Esophagus muscularis mucosa (tissue), 4 donors: ENCODE measurements around the gene EFHC1. TPM values are rescaled to one million over a fixed set of nuclear protein-coding genes. Genes with fewer than 3 reads are reported as not detected.

Experiments
- DNase-seq: peaks from one replicate; pipeline ENCODE4 v3.0.0-alpha.2; 2017; ENCODE audit errors: extremely low spot score
- H3K27ac ChIP-seq, 4 donors: fragments of 200-600 bp; sonication (generic); replicated peaks in 1 of 4; 1 replicate in 3 of 4; 2 replicates in 1 of 4; pipeline ENCODE4 v1.5.1; 2016 to 2019; ENCODE audit warnings: mild to moderate bottlenecking in 1 of 4
- H3K27me3 ChIP-seq, 4 donors: fragments of 200-600 bp; sonication (generic); one replicate each; pipeline versions ENCODE4 v1.5.1 to v1.6.0; 2016 to 2019
- H3K36me3 ChIP-seq, 4 donors: fragments of 200-600 bp; sonication (generic); one replicate each; pipeline ENCODE4 v1.5.1; 2016 to 2019
- H3K4me1 ChIP-seq, 4 donors: fragments of 200-600 bp; sonication (generic); one replicate each; pipeline ENCODE4 v1.5.1; 2016 to 2019
- H3K4me3 ChIP-seq, 4 donors: fragments of 200-600 bp; sonication (generic); 1 replicate in 2 of 4; 2 replicates in 2 of 4; pipeline ENCODE4 v1.5.1; 2016 to 2019; ENCODE audit warnings: mild to moderate bottlenecking in 4 of 4, moderate library complexity in 1 of 4
- H3K9me3 ChIP-seq, 4 donors: fragments of 200-600 bp; sonication (generic); 1 replicate in 3 of 4; 2 replicates in 1 of 4; pipeline ENCODE4 v1.5.1; 2016 to 2019
- CTCF ChIP-seq, 3 experiments: fragments of 200-600 bp in 2 of 3; fragments of 450-650 bp in 1 of 3; sonication (generic) in 2 of 3; IDR thresholded peaks; one replicate each; pipeline ENCODE4 v1.5.1; 2017 to 2019; ENCODE audit warnings: antibody characterized with exemption in 3 of 3, mild to moderate bottlenecking in 2 of 3, moderate library complexity in 1 of 3
- EP300 ChIP-seq: sonication (generic); formaldehyde crosslinking; IDR thresholded peaks from one replicate; pipeline ENCODE4 v1.6.1; 2017; ENCODE audit warnings: antibody characterized with exemption
- POLR2A ChIP-seq: fragments of 450-650 bp; IDR thresholded peaks from one replicate; pipeline ENCODE4 v1.6.1; 2017; ENCODE audit warnings: antibody characterized with exemption, moderate library complexity, mild to moderate bottlenecking, low read depth
- POLR2AphosphoS5 ChIP-seq, 2 donors: sonication (generic); formaldehyde crosslinking; IDR thresholded peaks; one replicate each; pipeline ENCODE4 v1.6.1; 2017; ENCODE audit warnings: antibody characterized with exemption in 2 of 2
- WGBS: methylation state at CpG from one replicate; pipeline ENCODE4 v1.1.5; 2018; 5-methylcytosine and 5-hydroxymethylcytosine counted together
- intact Hi-C: fragments of 100-400 bp; cut with DNase I; formaldehyde crosslinking; loops from one replicate; pipeline ENCODE4 v1.15.1; 2023
- total RNA-seq, 4 donors: library from RNA; depleted of rRNA; stranded (reverse); fragments of >200 nt; gene quantifications; one replicate each; pipeline versions ENCODE4 v1.1.0 to v1.2.1, GENCODE V29; 2016

EFHC1 gene
- total RNA-seq, 4 donors from 2014 or later = 7.5 to 21.2 (median 10.2) TPM

GRCh38 chr6:52558266-52559000, 138.3 kb downstream of the EFHC1 start:
- intact Hi-C loops = no loop called here
- Histone ChIP-seq H3K27me3 (no peaks in the 10 kb centered on the region), H3K27ac (peak overlapping the region; percentile 55 to 69 (median 62)), H3K36me3 (no peaks in the 10 kb centered on the region), H3K4me3 (no peak overlapping the region), H3K9me3 (no peaks in the 10 kb centered on the region), H3K4me1 (peaks cover 35 to 89% (median 65%) of the 10 kb centered on the region in 4 donors)
- DNase-seq = no peak
- WGBS = 78% methylated on average over 5 of the region's 6 CpGs
- TF ChIP-seq POLR2AphosphoS5 (IDR thresholded peaks at IDR 0.05) = no peak
- TF ChIP-seq CTCF (IDR thresholded peaks at IDR 0.05) = no peak
- TF ChIP-seq EP300 = no peak
- no peak for TF ChIP-seq POLR2A

GRCh38 chr6:52560462-52560861, 140.3 kb downstream of the EFHC1 start:
- Histone ChIP-seq H3K36me3 (no peaks in the 10 kb centered on the region), H3K4me3 (no peak overlapping the region), H3K27ac (no peak overlapping the region), H3K9me3 (no peaks in the 10 kb centered on the region), H3K27me3 (no peaks in the 10 kb centered on the region), H3K4me1 (peaks cover 35 to 87% (median 72%) of the 10 kb centered on the region in 4 donors)
- TF ChIP-seq POLR2A (no peak), EP300 (no peak), POLR2AphosphoS5 (IDR thresholded peaks at IDR 0.05) (no peak), CTCF (IDR thresholded peaks at IDR 0.05) (no peak)
- WGBS = 23% methylated on average over 5 of the region's 5 CpGs
- intact Hi-C loops = no loop called here
- no peak for DNase-seq

GRCh38 chr6:52562911-52563310, 142.8 kb downstream of the EFHC1 start:
- Histone ChIP-seq H3K27ac (no peak overlapping the region), H3K9me3 (no peaks in the 10 kb centered on the region), H3K4me1 (peaks cover 40 to 86% (median 71%) of the 10 kb centered on the region in 4 donors), H3K36me3 (no peaks in the 10 kb centered on the region), H3K27me3 (no peaks in the 10 kb centered on the region), H3K4me3 (no peak overlapping the region)
- 50% methylated on average over 3 of the region's 3 CpGs for WGBS
- no peak for TF ChIP-seq POLR2AphosphoS5 (IDR thresholded peaks at IDR 0.05)
- TF ChIP-seq EP300 = no peak
- TF ChIP-seq CTCF (IDR thresholded peaks at IDR 0.05) = no peak
- no peak for TF ChIP-seq POLR2A
- DNase-seq = no peak
- intact Hi-C loops = no loop called here

- intact Hi-C loops = no loop called here
- no peak overlapping the region for H3K27ac ChIP-seq
- peaks cover 56 to 86% (median 76%) of the 10 kb centered on the region in 4 donors for H3K4me1 ChIP-seq
- no peak for DNase-seq
- no peaks in the 10 kb centered on the region for H3K9me3 ChIP-seq
- WGBS = 90% methylated on average over 3 of the region's 3 CpGs
- no peaks in the 10 kb centered on the region for H3K27me3 ChIP-seq
- TF ChIP-seq POLR2A (no peak), CTCF (IDR thresholded peaks at IDR 0.05) (no peak), POLR2AphosphoS5 (IDR thresholded peaks at IDR 0.05) (no peak), EP300 (no peak)
- no peaks in the 10 kb centered on the region for H3K36me3 ChIP-seq
- no peak overlapping the region for H3K4me3 ChIP-seq
These were observed 144.7 kb downstream of the EFHC1 start for GRCh38 chr6:52564856-52565255.
